ENCODE measurements around the gene VPS4A.
"Not testable (repeated sequence)": the region's sequence is repeated elsewhere in the genome, so short reads cannot be mapped to it uniquely, and the experiment has no call there.

VPS4A gene

DNA sequence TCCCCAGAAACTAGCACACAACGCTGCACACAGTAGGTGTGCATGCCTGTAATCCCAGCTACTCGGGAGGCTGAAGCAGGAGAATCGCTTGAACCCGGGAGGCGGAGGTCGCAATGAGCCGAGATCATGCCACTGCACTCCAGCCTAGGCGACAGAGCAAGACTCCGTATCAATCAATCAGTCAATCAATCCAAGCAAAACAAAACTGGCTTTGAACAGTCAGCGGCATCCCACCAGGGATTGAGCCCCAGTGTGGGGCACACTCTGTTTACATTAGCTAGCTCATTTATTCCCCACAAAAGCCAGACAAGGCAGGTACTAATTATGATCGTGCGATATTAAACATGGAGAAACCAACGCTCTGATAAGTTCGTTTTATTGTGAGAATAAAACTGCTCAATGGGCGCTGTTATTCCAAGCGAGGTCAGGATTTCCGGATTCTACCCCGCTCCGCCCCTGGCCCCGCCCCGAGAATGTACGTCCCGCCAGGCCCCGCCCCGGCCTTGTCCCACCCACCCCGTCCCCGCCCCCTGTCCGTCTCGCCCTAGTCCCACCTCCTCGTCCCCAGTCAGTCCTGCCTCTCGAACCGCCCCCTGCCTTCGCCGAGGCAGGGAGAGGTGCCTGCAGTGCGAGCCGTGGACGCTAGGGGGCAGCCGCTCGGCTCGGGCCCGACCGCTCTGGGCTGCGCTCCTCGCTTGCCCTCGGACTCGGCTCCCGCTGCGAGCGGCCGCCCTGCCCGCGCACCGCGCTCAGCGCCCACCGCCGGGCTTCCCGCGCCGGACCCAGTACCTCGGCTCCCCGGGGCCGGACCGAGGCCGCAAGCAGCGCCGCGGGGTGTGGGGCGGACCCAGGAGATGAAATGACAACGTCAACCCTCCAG, at the start of gene VPS4A:
TSS of gene VPS4A (plus strand) at position 698 of the 880 bp plus-strand sequence. CDS start at position 860, 162 bp downstream.
- DNase-seq (ENCODE audit: low read depth, low spot score) = peak; percentile 59

DNA sequence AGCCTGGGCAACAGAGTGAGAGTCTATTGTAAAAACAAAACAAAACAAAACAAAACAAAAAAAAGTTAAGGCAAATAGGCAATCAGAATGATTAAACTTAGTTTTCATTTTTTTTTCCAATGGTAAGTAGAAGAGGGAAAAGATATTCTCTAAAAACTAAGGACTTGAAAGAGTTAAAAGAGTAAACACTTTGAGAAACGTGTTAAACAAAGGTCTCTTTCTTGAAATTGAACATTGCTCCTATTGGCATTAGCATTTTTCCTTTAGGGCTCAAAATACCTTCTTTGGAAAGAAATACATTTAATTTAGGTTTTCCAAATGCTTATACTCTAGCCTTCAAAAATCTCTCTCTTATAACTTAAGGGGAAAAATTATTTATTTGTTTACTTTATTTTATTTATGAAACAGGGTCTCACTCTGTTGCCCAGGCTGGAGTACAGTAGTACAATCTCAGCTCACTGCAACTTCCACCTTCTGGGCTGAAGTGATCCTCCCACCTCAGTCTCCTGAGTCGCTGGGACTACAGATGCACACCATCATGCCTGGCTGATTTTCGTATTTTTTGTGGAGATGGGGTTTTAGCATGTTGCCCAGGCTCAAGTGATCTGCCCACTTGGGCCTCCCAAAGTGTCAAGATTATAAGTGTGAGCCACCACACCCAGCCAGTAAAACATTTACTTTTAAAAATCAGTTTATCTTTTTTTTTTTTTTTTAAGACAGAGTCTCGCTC, 44.7 kb upstream of the VPS4A start:
- DNase-seq (ENCODE audit: low read depth, low spot score) = no peak

GRCh38 chr16:69267633-69268032, 43.5 kb upstream of the VPS4A start:
- no peak for DNase-seq (ENCODE audit: low read depth, low spot score)

- no peak for DNase-seq (ENCODE audit: low read depth, low spot score)
Observed at GRCh38 chr16:69270395-69270794, 40.8 kb upstream of the VPS4A start.

DNA sequence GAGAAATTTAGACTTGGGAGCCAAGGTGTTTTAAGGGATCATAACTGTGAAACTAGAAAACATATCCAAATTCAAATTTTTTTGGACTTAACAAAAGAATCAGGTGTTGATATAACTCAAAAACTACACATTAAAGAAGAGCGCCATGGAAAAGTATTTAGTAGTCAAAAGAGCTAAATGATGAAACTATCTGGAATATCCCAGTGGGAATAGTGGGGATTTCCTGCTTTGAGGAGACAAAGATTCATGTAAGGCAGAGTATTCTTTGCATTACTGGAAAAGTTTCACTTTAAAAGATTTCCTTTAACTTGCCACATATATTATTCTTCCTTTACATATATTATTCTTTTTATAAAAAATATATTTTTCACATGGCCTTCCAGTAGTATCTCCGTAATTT, 40.3 kb upstream of the VPS4A start:
- DNase-seq (ENCODE audit: low read depth, low spot score) = no peak

DNA sequence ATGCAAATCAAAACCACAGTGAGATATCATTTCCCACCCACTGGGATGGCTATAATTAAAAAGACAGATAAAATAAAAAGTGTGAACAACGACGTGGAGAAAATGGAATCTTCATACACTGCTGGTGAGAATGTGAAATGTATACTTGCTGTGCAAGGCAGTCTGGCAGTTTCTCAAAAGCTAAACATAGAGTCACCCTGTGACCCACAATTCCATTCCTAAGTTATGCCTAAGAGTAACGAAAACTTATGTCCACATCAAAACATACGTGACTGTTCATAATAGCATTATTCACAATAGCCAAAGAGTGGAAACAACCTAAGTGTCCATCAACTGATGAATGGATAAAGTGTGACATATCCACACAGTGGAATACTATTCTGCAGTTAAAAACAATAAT, 38.1 kb upstream of the VPS4A start:
- no peak for DNase-seq (ENCODE audit: low read depth, low spot score)

DNA sequence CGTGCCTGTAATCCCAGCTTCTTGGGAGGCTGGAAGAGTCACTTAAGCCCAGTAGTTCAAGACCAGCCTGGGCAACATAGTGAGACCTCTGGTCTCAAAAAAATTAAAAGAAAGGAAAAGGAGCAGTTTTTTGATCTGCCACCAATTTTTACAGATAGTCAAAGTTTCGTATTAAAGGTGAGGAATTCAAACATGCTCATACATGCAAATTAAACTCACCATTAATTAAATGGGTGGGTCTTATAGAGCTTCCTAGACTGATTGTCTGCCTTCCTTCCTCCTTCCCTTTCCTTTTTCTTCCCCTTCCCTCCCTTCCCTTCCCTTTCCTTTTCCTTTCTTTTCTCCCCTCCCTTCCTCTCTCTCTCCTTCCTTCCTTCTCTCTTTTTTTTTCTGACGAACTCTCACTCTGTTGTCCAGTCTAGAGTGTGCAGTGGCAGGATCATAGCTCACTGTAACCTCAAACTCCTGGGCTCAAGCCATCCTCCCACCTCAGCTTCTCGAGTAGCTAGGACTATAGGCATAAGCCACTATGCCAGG, 36.4 kb upstream of the VPS4A start:
- DNase-seq (ENCODE audit: low read depth, low spot score) = no peak

- no peak for DNase-seq (ENCODE audit: low read depth, low spot score)
Observed at GRCh38 chr16:69276148-69277115, 34.7 kb upstream of the VPS4A start.

GRCh38 chr16:69277413-69277812, 33.7 kb upstream of the VPS4A start:
- no peak for DNase-seq (ENCODE audit: low read depth, low spot score)

DNA sequence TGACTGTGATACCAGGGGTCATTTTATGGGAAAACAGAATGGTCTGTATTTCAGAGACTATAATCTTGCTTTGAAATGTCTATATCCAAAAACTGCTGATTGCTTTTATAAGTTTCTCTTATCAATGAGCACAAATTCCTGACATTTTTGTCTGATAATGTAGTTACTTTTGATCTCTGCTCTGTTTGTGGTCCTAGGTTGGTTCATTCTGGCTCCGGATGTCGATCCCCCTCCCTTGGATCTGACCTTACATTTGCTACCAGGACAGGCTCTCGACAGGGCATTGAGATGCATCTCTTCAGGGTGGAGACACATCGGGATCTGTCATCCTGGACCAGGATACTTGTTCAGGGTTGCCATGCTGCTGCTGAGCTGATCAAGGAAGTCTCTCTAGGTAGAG, 27.3 kb upstream of the VPS4A start:
- DNase-seq (ENCODE audit: low read depth, low spot score) = no peak

GRCh38 chr16:69285240-69285639, 25.9 kb upstream of the VPS4A start:
- DNase-seq (ENCODE audit: low read depth, low spot score) = no peak

DNA sequence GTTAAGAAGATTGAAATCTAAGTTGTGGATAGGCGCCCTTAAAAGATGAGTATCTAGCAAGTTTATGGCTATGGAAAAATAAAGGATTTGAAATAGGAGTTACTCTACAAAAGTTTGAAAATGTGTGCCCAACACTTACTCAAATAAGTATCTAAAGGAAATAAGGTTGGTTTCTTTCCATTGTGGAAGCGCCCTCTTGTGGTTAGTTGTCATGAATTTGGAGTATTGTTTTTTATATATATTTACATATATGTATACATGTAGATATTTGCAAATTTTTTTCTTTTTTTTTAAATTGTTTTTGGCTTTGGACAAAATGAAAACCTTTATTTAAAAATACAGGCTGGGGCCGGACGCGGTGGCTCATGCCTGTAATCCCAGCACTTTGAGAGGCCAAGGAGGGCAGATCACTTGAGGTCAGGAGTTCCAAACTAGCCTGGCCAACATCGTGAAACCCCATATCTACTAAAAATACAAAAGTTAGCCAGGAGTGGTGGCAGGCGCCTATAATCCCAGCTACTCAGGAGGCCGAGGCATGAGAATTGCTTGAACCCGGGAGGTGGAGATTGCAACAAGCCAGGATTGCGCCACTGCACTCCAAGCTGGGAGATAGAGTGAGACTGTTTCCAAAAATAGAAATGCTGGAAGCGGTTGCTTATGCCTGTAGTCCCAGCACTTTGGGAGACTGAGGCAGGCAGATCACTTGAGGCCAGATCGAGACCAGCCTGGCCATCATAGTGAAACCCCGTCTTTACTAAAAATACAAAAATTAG, 24.0 kb upstream of the VPS4A start:
- no peak for DNase-seq (ENCODE audit: low read depth, low spot score)

GRCh38 chr16:69291657-69292056, 19.5 kb upstream of the VPS4A start:
- DNase-seq (ENCODE audit: low read depth, low spot score) = not testable (repeated sequence)

- no peak for DNase-seq (ENCODE audit: low read depth, low spot score)
Observed at GRCh38 chr16:69293401-69293800, 17.7 kb upstream of the VPS4A start.

DNA sequence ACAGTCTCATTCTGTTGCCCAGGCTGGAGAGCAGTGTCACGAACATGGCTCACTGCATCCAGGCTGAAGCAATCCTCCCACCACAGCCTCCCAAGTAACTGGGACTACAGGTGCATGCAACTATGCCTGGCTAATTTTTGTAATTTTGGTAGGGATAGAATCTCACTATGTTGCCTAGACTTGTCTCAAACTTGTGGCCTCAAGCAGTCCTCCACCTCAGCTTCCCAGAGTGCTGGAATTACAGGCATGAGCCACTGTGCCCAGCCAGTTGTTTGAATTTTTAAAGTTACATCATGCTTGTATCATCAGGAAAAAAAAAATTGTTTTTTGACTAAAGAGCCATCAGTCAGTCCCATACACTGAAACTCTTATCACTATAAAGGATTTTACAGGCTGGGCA, 17.1 kb upstream of the VPS4A start:
- DNase-seq (ENCODE audit: low read depth, low spot score) = no peak

DNA sequence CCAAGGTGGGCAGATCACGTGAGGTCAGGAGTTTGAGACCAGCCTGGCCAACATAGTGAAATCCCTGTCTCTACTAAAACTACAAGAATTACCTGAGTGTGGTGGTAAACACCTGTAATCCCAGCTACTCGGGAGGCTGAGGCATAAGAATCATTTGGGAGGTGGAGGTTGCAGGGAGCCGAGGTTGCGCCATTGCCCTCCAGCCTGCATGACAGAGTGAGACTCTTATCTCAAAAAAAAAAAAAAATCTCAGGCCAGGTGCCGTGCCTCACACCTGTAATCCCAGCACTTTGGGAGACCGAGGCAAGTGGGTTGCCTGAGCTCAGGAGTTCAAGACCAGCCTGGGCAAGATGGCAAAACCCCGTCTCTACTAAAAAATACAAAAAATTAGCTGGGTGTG, 14.4 kb upstream of the VPS4A start:
- DNase-seq (ENCODE audit: low read depth, low spot score) = not testable (repeated sequence)

DNA sequence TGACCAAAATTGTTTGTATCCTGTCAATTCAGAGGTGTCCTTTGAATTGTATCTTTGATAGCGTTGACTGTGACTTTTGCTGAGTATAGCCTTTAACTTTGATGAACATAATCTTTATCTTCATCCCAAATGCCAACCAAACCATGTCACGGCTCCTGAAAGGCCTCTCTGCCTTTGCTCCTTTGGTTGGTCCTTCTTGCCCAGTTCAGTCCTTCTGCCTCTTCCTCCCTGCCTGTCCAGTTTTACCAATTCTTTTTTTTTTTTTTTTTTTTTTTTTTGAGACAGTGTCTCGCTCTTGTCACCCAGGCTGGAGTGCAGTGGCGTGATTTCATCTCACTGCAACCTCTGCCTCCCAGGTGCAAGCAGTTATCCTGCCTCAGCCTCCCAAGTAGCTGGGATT, 12.9 kb upstream of the VPS4A start:
- DNase-seq (ENCODE audit: low read depth, low spot score) = no peak

DNA sequence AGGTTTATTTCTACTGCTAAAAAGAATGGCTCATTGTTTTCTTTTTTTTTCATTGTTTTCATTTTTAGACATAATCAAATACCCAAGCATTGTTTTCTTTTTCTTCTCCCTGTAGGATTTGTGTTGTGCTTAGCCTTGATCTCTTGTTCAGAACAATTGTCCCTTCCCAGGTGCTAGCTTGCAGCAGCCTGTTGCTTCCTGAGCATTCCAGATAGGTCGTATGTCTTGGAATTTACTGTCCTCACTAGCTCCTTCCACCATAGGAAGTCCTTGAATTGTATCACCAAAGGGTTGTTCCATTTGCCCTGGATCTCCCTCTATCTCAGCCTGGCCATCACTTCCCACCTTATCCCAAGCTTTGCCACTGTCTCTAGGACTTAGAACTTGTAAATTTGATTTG, 10.0 kb upstream of the VPS4A start:
- no peak for DNase-seq (ENCODE audit: low read depth, low spot score)

DNA sequence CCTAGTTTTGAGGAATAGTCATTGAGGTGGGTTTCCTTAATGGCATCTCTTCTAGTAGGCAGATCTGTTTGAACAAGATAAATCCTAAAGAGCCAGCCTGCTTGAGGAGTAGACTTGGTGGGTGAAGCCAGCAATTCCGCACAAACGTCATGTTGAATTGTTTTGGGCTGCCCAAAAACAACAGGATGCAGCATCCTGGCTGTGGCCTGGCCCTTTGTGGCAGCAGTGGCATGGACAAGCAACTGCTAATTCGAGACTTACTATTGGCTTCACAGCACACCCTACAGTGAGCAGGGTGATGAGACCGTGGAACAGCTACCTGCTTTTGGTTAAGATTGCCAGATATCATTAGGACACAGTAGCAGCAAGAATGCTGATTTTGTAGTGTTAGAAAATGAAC, 9.3 kb upstream of the VPS4A start:
- no peak for DNase-seq (ENCODE audit: low read depth, low spot score)

DNA sequence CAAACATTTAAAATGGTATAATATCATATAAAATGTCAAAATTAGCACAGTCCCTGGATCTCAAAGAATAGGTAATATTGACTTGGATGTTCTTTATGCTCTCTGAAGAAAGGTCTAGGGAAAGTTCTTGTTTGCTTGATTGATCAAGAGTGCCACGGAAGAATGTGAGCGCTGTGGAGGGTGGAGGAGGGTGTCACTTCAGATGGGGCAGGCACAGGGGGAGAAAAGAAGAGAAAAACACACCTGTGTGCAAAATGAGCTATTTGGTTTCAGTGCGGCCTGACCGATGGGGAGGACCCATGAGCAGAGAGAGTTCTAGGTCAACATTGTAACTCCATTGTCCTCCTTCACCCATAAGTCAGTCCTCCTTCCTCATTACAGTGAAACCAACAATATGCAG, 8.8 kb upstream of the VPS4A start:
- no peak for DNase-seq (ENCODE audit: low read depth, low spot score)

GRCh38 chr16:69306031-69306430, 5.1 kb upstream of the VPS4A start:
- DNase-seq (ENCODE audit: low read depth, low spot score) = no peak
